Islet precursor cell (in vitro differentiated cells): Measurements from ENCODE around the gene SPIRE1.
A peak's percentile ranks its signal among the peaks of the same experiment; 100 is the strongest.

Experiments
- DNase-seq: peaks from one replicate; pipeline ENCODE4 v3.0.0-alpha.2; 2018

The SPIRE1 gene

DNA sequence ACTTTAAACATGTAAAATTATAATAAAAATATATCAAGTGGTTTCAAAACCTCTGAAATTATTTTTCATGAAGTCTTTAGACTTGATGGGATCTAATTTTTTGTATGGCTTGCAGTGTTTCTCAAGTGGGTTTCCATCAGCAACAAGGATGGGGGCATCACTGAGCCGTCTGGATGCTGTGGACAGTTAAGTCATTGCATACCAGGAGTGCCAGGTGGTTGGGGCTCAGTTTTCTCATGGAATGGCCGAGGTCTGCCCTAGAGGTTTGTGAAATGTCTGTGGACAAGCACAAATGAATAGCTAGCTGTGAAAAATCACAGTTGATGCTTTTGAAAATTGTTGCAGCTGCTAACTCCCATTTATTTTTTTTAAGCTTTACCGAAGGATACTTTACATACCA, 248.4 kb downstream of the SPIRE1 start:
- DNase-seq, result peak; percentile 63

DNA sequence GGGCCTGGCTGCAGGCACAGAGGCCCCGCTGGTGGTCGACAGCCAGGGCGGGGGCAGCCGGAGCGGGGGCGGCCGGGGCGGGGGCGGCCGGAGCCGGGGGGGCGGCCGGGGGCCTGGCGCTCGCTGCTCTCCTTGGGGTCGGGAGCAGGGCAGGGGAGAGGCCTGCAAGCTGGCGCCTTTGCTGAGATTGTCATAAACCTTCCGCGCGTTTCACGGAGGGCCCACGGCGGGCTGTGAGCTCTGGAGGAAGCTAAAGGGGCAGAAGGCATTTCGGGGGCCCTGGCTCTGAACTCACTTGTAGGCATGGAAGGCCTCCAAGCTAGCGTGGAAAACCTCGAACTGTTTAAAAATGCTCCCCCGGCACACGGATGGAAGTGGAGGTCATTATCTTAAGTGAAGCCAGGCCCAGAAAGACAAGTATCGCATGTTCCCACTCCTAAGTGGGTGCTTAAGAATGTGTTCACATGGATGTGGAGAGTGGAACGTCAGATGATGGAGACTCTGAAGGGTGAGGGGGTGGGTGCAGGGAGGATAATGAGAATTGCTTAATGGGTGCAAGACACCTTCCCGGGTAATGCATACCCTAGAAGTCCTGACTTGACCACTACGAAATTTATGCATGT, 249.5 kb downstream of the SPIRE1 start:
- no peak for DNase-seq

DNA sequence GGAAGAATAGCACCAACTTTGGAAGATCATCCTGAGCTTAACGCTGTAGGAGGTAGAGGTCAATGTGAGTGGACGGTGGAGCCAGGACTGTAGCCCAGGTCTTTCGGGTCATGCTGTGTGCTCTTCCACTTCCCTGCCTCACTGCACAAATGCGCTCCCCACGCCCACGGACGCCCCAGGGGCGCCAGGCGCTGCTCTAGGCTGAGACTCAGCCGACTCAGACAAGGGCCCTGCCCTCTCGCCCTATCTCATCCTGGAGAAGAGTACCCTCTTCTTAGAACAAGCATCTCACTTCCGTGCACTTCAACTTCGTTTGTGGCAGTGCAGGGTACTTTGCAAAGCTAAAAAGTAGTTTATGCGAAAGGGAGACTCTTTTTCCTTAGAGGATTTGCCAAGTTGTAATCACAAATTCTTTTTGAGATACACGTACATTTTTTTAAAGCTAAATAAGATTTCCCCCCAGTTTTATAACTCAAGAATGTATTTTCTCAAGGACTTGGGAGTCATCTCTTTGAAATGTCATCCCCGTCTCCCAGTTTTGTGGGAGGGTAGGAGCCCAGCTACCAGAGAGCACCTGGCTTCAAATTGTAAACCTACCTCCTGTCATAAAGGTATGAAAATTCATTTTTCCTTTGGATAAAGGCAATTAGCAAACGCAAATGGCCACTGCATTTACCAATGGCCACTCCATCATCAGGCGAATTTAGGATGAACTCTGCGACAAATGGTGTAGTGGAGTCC, 251.4 kb downstream of the SPIRE1 start:
- DNase-seq, result no peak

GRCh38 chr18:12405066-12405465, 252.8 kb downstream of the SPIRE1 start:
- no peak for DNase-seq

DNA sequence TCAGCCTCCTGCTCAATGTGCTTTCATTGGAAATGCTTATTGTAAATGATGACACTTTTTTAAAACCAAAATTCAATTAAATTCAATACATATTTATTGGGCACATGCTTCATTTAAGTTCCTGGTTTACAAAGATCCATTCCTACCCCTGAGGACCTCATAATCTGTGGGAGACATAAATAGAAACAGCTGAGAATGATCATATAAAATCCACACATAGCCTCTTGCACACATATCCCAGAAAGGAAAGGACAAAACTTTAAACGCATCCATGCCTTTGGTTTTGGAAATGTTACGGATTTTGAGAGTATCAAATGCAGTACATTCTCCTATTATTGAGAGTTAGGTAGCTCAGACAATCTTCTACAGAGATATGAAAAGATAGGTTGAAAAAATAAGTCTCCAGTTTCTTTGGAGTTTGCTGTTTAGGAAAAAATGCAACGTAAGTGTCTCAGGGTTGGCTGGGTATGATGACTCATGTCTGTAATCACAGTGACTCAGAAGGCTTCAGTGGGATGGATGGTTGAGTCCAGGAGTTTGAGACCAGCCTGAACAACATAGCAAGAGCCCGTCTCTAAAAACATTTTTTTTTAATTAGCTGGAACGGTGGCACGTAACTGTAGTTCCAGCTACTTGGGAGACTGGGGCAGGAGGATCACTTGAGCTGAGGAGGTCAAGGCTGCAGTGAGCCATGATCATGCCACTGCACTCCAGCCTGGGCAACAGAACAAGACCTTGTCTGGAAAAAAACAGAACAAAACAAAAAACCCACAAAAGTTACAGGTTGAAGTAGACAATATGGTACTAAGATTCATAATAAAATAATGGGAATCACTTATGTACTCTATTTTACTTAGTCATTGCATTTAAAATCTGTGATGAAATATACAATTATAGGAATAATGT, 254.1 kb downstream of the SPIRE1 start:
- peak; percentile 71 for DNase-seq

DNA sequence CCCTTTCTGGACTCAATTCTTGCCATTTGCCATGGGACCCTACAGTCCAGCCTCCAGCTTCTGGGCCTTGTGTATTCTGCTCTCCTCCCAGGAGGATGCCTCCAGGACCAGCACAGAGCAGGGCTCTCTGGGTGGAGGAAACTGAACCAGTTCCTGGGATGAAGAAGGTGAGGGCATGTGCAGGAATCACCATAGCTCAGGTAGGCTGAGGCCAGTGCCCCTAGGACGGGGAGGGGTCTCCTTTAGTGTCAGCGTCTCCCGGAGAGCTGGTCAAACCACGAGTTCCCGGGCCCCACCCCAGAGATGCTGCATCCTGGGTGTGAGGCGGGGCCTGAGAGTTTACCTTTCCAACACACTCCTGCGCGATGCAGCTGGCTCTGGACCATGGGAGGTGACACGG, 256.0 kb downstream of the SPIRE1 start:
- DNase-seq, result peak; percentile 54

DNA sequence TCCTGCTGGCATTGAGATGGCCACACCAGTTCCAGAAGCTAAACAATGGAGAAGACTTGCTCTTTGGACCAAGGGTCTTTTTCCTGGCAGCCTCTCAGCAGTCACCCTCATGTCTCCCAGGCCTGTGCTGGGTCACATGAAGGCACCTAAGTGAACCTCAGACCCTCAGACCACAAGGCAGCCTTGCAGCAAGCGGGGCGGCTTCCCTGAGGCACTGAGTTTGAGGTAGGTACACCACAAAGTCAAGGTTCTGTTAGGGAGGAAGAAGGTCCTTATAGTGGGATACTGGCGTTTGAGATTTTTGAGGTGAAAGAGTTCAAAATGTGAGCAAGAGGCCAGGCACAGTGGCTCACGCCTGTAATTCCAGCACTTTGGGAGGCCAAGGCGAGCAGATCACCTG, 258.7 kb downstream of the SPIRE1 start:
- no peak for DNase-seq

DNA sequence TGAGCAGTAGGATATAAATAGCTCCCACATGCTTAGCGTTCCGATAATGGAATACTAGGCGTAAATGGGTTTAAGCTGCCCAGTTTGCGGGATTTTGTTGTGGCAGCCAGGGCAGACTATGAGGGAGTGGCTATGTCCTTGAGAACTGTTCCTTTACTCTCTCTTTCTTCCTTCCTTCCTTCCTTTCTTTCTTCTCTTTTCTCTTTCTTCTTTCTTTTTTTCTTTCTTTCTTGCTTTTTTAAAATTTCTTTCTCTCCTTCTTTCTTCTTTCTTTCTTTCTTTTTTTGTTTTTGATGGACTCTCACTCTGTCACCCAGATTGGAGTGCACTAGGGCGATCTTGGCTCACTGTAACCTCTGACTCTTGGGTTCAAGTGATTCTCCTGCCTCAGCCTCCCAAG, 259.3 kb downstream of the SPIRE1 start:
- DNase-seq, result no peak

DNA sequence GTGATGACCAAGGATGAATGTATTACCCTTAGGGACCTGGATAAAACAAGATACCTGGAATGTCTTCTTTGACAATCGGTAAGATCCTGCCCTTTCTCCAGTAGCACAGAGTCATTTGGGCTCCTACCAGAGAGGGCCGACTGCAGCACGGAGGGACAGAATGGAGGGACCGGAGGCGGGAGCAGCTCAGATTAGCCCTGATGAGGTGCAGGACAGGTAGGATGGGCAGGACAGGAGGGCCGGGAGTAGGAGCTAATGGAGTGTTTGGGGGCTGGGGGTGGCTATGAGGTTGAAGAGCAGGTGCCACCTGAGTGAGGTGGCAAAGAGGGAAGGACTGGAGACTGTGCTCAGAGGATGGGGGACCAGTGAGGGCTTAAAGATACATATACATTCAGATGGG, 260.1 kb downstream of the SPIRE1 start:
- DNase-seq, result no peak

DNA sequence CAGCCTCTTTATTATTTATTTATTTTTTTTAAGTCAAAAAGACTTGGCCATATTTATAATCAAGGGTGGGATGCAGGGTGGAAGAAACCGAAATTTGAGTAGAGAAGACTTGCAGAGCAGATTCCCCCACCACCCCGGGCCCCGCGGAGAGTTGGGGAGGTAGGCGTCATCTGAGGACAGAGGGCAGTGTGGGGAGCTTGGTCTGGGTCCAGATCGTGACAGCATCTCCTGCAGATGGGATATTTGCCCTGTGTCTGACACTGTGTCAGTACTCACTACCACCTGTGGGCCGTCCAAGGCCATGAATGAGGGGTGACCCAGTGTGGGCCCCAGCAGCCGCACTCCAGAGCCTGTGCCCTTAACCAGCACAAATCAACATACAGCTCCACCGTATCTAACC, 260.7 kb downstream of the SPIRE1 start:
- DNase-seq, result no peak
